Coronary artery (tissue), 2 donors: ENCODE data around the gene C2CD2.

Experiments
- DNase-seq: peaks from one replicate; pipeline ENCODE4 v3.0.0-alpha.2; 2017; ENCODE audit warnings: low spot score
- H3K27ac ChIP-seq, 2 donors: fragments of 200-600 bp; sonication (generic); one replicate each; pipeline ENCODE4 v1.5.1; 2016 to 2019
- H3K4me3 ChIP-seq: fragments of 200-600 bp; sonication (generic); 2 replicates; pipeline ENCODE4 v1.5.1; 2016; ENCODE audit warnings: mild to moderate bottlenecking, moderate library complexity
- CTCF ChIP-seq: fragments of 200-600 bp; sonication (generic); IDR thresholded peaks from one replicate; pipeline ENCODE4 v1.5.1; 2019; ENCODE audit warnings: antibody characterized with exemption

Gene C2CD2

GRCh38 chr21:41852151-41852928 is 101.5 kb downstream of the C2CD2 start:
- DNase-seq = no peak
- no peak overlapping the region for H3K27ac ChIP-seq
- TF ChIP-seq CTCF = no peak
- no peak overlapping the region for H3K4me3 ChIP-seq

GRCh38 chr21:41851090-41851790 is 102.6 kb downstream of the C2CD2 start:
- Histone ChIP-seq H3K4me3 (no peak overlapping the region), H3K27ac (no peak overlapping the region)
- TF ChIP-seq CTCF = no peak
- no peak for DNase-seq

GRCh38 chr21:41850085-41850484 is 103.7 kb downstream of the C2CD2 start:
- H3K27ac ChIP-seq = no peak overlapping the region
- no peak for DNase-seq
- H3K4me3 ChIP-seq = no peak overlapping the region
- TF ChIP-seq CTCF = no peak

GRCh38 chr21:41848958-41849580 is 104.7 kb downstream of the C2CD2 start:
- no peak for DNase-seq
- TF ChIP-seq CTCF = no peak
- Histone ChIP-seq H3K4me3 (no peak overlapping the region), H3K27ac (no peak overlapping the region)

- no peak for DNase-seq
- no peak overlapping the region for H3K4me3 ChIP-seq
- TF ChIP-seq CTCF = no peak
- H3K27ac ChIP-seq = no peak overlapping the region
These were observed 105.3 kb downstream of the C2CD2 start for GRCh38 chr21:41848533-41848932.

GRCh38 chr21:41847066-41847804 is 106.6 kb downstream of the C2CD2 start:
- TF ChIP-seq CTCF = no peak

More at GRCh38 chr21:41847066-41847804, 106.6 kb downstream of the C2CD2 start:
- no peak overlapping the region for H3K4me3 ChIP-seq
- DNase-seq = no peak
- no peak overlapping the region for H3K27ac ChIP-seq
